Ovary (tissue), 3 donors: ENCODE data around the gene HCFC1R1.

Source experiments
- EP300 ChIP-seq: sonication (generic); formaldehyde crosslinking; IDR thresholded peaks from one replicate; pipeline ENCODE4 v1.6.1; 2017; ENCODE audit warnings: antibody characterized with exemption
- POLR2A ChIP-seq: fragments of 450-650 bp; IDR thresholded peaks from one replicate; pipeline ENCODE4 v1.6.1; 2017; ENCODE audit warnings: antibody characterized with exemption, mild to moderate bottlenecking, moderate library complexity
- TF ChIP-seq, protein P1 (sequence below), 3 donors: fragments of 450-650 bp in 2 of 3; fragments of 200-600 bp in 1 of 3; IDR thresholded peaks; one replicate each; pipeline versions ENCODE4 v1.5.1 to v1.8.0; 2016 to 2022; ENCODE audit warnings: antibody characterized with exemption in 3 of 3, mild to moderate bottlenecking in 1 of 3
- donor health status: DM: no; HTN: no; CAD: no.

DNA sequence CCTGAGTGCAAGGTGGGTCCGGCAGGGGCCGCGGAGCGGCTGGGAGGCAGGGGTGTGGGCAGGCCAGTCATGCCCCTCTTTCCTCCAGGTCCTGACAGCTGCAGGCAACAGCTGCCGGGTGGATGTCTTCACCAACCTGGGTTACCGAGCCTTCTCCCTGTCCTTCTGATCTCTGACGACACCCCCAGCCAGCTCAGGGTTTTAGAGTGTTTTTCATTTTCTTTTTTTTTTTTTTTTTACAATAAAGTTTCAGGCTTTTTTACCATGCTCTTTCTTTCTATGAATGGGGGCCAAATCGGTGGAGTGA lies 3.7 kb upstream of the HCFC1R1 start:
- TF ChIP-seq, protein P1, sequence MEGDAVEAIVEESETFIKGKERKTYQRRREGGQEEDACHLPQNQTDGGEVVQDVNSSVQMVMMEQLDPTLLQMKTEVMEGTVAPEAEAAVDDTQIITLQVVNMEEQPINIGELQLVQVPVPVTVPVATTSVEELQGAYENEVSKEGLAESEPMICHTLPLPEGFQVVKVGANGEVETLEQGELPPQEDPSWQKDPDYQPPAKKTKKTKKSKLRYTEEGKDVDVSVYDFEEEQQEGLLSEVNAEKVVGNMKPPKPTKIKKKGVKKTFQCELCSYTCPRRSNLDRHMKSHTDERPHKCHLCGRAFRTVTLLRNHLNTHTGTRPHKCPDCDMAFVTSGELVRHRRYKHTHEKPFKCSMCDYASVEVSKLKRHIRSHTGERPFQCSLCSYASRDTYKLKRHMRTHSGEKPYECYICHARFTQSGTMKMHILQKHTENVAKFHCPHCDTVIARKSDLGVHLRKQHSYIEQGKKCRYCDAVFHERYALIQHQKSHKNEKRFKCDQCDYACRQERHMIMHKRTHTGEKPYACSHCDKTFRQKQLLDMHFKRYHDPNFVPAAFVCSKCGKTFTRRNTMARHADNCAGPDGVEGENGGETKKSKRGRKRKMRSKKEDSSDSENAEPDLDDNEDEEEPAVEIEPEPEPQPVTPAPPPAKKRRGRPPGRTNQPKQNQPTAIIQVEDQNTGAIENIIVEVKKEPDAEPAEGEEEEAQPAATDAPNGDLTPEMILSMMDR (IDR thresholded peaks at IDR 0.05) = no peak
- TF ChIP-seq POLR2A (no peak), EP300 (no peak)
